ENCODE data around the gene SLC35F3. TPM values are rescaled to one million over a fixed set of nuclear protein-coding genes. Genes with fewer than 3 reads are reported as not detected.

The SLC35F3 gene
- total and polyA plus RNA-seq, 9 of the 15 experiments (the other 6 are each of a cell fraction or from before 2014, with no cell fraction given): 0.04 to 0.07 (median 0.04) TPM; not detected in 6

GRCh38 chr1:234083460-234083859, 179.0 kb downstream of the SLC35F3 start (continued):
- TF ChIP-seq MIER1 (IDR thresholded peaks at IDR 0.05; ENCODE audit: low read depth): no peak
- no peak for TF ChIP-seq GTF2B (IDR thresholded peaks at IDR 0.05; ENCODE audit: extremely low read depth, insufficient read length)
- TF ChIP-seq MGA (IDR thresholded peaks at IDR 0.05): no peak
- TF ChIP-seq ESRRA (IDR thresholded peaks at IDR 0.05; ENCODE audit: borderline replicate concordance, low read depth): no peak
- TF ChIP-seq HCFC1 (IDR thresholded peaks at IDR 0.05; ENCODE audit: low read depth, low read length): no peak
- TF ChIP-seq ID3 (CRISPR knock-in tag; IDR thresholded peaks at IDR 0.05): no peak
- no peak for TF ChIP-seq ID3 (tag; IDR thresholded peaks at IDR 0.05)
- TF ChIP-seq ZNF436 (CRISPR knock-in tag; IDR thresholded peaks at IDR 0.05): no peak
- no peak for TF ChIP-seq ZBTB17 (CRISPR knock-in tag; IDR thresholded peaks at IDR 0.05)

All from K562 (cell line).